GM18498 (cell line): ENCODE results near the gene MAP2K7.

ENCODE experiments used
- ATAC-seq: cut with Tn5 transposase; IDR thresholded peaks from one replicate; pipeline ENCODE4 v1.9.1; 2021; ENCODE audit warnings: mild to moderate bottlenecking, moderate library complexity; ENCODE audit not compliant: unreplicated experiment

The MAP2K7 gene

GRCh38 chr19:7866399-7867091 is 37.1 kb upstream of the MAP2K7 start:
- no peak for ATAC-seq

- ATAC-seq = no peak
Measured at GRCh38 chr19:7867092-7867844, 36.4 kb upstream of the MAP2K7 start.

- no peak for ATAC-seq
Measured at GRCh38 chr19:7868326-7868670, 35.4 kb upstream of the MAP2K7 start.

DNA sequence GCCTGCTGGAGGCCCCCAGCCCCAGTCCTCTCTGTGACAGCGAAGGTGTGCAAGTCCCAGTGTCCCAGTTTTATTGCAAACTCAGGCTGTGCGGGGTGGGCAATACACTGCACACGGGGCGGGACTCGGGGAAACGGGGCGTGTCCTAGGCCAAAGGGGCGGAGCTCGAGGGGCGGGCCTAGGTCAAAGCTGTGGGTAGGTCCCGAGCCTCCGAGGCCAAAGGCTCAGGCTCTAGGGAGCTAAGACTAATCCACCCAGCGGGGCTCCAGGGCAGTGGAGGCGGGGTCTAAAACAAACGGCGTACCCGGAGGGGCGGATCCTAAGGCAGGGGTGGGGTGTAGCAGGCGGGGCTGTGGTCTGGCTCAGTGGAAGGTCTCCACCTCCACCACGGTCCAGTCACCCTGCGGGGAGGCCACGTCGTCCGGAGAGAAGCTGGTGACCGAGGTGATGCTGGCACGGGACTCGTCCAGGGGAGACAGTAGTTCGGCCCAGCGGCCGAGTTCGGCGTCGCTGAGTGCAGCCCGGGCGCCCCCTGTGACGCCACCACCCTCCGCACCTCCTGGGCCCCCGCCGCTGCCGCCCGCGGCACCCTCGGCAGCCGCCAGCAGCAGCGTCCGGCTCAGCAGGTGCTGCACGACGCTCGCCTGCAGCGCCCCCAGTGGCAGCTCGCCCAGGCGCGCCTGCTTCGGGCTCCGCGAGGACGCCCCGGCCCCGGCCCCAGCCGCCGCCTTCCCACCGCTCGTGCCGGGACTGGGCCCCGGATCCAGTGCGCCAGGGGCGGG is 34.8 kb upstream of the MAP2K7 start:
- ATAC-seq = peak; percentile 71

GRCh38 chr19:7869453-7869909 is 34.2 kb upstream of the MAP2K7 start:
- peak; percentile 59 for ATAC-seq

GRCh38 chr19:7869910-7870511 is 33.7 kb upstream of the MAP2K7 start:
- ATAC-seq = peak; percentile 3

GRCh38 chr19:7870571-7871436 is 32.9 kb upstream of the MAP2K7 start:
- ATAC-seq = no peak

DNA sequence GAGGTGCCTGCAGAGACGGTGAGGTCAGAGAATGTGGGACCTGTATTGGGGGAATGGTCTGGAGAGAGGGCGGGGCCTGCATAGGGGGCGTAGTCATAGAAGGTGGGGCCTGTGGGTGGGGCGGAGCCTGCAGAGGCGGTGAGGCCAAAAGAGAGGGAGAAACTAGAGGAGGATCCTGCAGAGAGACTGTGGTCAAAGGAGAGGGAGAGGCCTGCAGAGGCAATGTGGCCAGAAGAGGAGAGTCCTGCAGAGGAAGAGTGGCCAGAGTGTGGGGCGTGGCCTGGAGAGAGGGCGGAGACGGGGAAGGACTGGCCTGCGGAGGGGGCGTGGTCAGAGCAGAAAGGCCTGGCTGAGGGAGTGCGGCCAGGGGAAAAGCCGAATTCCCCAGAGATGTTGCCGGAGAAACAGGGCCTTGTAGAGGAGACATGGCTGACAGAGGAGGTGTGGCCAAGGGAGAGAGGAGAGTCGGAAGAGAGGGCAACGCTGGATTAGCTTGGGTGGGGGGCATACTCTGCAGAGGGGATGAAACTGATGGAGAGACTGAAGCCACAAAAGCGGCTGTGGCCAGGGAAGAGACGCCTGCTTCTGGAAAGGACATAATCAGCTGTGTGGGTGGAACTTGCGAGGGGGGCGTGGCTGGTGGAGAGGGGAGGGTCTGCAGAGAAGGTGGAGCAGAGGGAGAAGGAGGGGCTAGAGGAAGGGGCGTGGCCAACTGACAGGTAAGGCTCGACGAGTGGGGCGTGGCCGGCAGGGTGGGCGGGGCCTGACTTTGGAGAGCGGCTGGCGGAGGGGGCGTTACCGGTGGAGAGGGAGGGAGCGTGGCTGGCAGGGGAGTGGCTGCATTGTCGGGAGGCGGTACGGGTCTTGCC is 32.0 kb upstream of the MAP2K7 start:
- no peak for ATAC-seq

GRCh38 chr19:7872306-7873204 is 31.1 kb upstream of the MAP2K7 start:
- ATAC-seq = no peak

DNA sequence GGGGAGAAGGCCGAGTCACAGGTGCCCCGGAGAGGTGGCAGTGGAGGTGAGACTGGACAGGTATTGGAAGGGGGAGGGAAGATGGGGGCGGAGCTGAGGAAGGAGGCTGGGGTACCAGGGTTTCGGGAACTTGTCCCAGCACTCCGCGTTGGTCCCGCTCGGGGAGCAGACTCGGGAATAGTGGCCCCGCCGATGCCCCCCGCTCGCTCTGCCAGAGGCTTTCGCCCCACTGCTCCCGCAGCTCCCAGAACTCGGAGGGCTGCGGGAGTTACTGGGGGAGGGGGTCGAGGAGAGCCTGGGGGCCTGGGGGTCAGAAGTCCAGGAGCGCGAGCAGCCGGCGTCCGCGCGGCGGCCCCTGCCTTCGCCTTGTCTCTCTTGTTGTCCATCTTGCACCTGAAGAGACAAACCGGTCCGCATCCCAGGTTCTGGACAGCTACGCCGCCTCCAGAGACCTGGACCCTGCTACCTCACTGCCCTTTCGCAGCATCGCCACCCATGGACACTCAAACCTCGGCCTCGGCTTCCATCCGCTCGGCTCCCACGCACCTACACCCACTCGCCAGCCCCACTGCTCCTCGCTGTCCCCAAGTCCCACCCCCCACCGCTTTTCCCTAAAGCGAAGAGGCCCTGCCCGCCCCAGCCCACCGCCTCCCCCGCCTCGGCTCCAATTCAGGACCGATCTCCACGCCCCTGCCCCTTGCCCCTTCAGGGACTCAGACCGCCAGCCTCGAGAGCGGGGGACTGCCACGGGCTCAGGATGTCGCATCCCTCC is 30.2 kb upstream of the MAP2K7 start:
- ATAC-seq = no peak

DNA sequence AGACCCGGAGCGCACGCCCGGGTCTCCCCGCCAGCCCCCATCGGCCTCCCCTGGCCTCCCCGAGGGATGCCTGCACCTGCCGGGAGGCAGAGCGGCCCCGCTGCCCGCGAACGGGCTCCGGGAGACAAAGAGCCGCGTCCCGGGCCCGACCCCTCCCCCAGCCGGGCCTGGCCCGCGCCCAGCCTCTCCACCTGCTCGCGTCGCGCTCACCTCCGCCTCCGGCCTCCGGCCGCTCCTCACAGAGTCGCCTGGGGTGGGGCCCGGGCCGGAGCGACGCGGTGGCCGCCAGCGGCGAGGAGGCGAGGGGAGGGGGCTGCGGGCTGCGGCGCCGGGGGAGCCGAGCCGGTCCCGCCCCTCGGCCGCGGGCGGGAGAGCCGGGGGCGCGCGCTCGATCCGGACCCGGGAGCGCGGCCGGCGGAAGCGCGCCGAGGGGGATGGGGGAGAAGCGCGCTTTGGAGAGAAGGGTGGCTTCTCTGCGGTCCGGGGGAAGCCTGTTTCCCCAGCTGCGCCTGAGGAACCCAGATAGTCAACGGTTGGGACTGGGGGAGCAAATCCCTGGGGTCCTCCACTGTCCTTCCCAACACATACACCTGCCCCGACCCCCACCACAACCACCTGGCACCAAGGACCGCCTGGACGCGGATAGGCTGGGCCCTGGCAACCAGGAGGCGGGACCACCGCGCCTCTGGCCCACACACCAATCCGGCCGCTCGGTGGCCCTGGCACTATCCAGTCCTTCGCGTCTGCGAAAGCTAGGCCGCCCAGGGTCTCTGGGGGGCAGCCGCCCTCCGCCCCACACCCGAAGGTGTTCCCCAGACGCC is 29.4 kb upstream of the MAP2K7 start, which contains the start of gene PRR36:
PRR36 (minus strand) TSS at position 315 of the 821 bp plus-strand sequence. CDS start 701 bp downstream, outside the sequence.
- no peak for ATAC-seq

GRCh38 chr19:7874897-7875273 is 28.8 kb upstream of the MAP2K7 start:
- ATAC-seq = no peak

- no peak for ATAC-seq
Measured at GRCh38 chr19:7877249-7877836, 26.3 kb upstream of the MAP2K7 start.

DNA sequence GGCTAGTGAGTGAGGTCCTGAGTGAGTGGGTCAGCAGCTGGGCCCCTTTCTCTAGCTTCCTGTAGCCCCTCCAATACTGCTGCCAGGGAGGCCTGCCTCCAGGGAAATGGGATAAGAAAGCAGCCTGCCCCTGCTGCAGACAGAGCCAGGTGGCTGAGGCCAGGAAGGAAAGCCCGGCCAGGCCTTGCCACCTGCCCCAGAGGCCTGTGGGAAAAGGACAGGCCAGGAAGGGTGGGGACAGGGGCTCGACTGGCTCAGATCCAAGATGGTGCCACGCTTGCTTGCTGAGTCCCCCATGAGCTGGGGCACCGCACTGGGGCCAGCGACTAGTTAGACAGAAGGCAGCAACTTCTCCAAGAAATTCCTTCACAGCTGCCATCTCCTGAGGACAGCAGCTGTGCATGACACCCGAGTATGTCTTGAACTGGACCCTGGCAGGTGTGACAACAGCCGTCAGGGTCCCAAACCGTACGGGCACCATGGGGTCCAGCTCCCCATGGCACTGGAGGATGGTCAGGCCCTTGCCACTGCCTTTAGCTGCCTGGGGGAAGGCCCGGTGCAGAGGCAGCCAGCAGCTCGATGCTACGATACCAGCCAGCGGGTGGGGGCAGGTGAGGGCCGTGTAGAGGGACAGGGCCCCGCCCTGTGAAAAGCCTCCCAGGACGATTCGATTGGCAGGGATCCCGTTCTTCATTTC is 24.4 kb upstream of the MAP2K7 start:
- ATAC-seq = no peak

DNA sequence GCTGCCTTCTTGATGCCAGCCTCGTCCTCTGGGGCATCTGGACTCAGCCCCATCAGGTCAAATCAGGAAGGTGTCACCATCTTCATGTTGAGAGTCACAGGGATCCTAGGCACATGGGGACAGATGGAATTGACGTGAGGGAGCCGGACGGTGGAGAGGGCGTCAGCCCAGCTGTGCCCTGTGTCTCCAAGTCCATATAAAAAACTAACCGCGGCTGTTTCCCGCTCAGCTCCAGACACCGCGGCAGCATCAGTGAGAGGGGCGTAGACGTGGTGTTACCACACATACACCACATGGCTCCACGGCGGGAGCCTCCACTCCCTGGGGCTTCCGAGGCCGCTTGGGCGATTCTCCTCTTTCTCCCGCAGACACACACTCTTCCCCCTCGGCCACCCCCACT is 23.8 kb upstream of the MAP2K7 start:
- no peak for ATAC-seq

DNA sequence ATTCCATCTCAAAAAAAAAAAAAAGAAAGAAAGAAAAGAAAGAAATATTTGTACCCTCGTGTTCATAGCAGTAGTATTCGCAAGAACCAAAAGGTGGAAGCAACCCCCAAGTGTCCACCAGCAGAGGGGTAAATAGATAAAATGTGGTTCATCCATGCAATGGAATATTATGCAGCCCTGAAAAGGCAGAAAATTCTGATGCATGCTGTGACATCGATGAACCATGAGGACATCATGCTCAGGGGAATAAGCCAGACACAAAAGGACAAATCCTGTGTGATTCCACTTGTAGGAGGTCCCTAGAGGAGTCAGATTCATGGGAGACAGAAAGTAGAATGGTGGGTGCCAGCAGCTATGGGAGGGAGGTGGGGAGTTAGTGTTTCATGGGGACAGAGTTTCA is 21.8 kb upstream of the MAP2K7 start:
- no peak for ATAC-seq
